Heart right ventricle (tissue), 16 donors: ENCODE data around the gene SRPX. TPM values are rescaled to one million over a fixed set of nuclear protein-coding genes. Genes with fewer than 3 reads are reported as not detected.

ENCODE experiments used
- ATAC-seq, 8 donors: fragments of 200-7000 bp; cut with Tn5 transposase; one replicate each; pipeline ENCODE4 v1.9.1; 2020; ENCODE audit warnings: mild to moderate bottlenecking in 8 of 8, moderate library complexity in 8 of 8, moderate number of reproducible peaks in 1 of 8
- DNase-seq, 2 donors: peaks; one replicate each; pipeline ENCODE4 v3.0.0-alpha.2; 2020
- H3K27ac ChIP-seq, 10 donors: fragments of 200-600 bp; sonication (generic) in 2 of 10; one replicate each; pipeline versions ENCODE4 v1.5.0 to v1.8.0; 2020 to 2022; ENCODE audit warnings: mild to moderate bottlenecking in 3 of 10
- H3K27me3 ChIP-seq, 7 donors: fragments of 200-600 bp; one replicate each; pipeline ENCODE4 v1.8.0; 2021 to 2022; ENCODE audit warnings: mild to moderate bottlenecking in 2 of 7
- H3K36me3 ChIP-seq, 9 donors: fragments of 200-600 bp; sonication (generic) in 1 of 9; one replicate each; pipeline versions ENCODE4 v1.5.0 to v1.8.0; 2020 to 2022; ENCODE audit warnings: mild to moderate bottlenecking in 2 of 9
- H3K4me1 ChIP-seq, 9 donors: fragments of 200-600 bp; sonication (generic) in 1 of 9; one replicate each; pipeline versions ENCODE4 v1.5.0 to v1.8.0; 2020 to 2022; ENCODE audit warnings: mild to moderate bottlenecking in 4 of 9
- H3K4me3 ChIP-seq, 10 donors: fragments of 200-600 bp; sonication (generic) in 2 of 10; one replicate each; pipeline versions ENCODE4 v1.5.0 to v1.8.0; 2020 to 2022; ENCODE audit warnings: mild to moderate bottlenecking in 7 of 10, moderate library complexity in 2 of 10
- H3K9me3 ChIP-seq, 11 donors: fragments of 200-600 bp in 10 of 11; sonication (generic) in 2 of 11; one replicate each; pipeline versions ENCODE4 v1.5.0 to v1.8.0; 2013 to 2022; ENCODE audit warnings: mild to moderate bottlenecking in 2 of 11, control low read depth in 1 of 11, moderate library complexity in 1 of 11
- CTCF ChIP-seq, 9 donors: fragments of 200-600 bp; sonication (generic) in 2 of 9; IDR thresholded peaks; one replicate each; pipeline versions ENCODE4 v1.5.0 to v1.8.0; 2021 to 2022; ENCODE audit warnings: antibody characterized with exemption in 9 of 9, mild to moderate bottlenecking in 5 of 9, moderate library complexity in 1 of 9
- WGBS, 2 donors: extraction: QIAGEN DNeasy Blood & Tissue Kit; methylation state at CpG; one replicate each; pipeline ENCODE4 v1.1.7; 2013; ENCODE audit warnings: inconsistent platforms in 1 of 2; 5-methylcytosine and 5-hydroxymethylcytosine counted together
- intact Hi-C, 10 donors: fragments of 100-400 bp; cut with DNase I; formaldehyde crosslinking; loops; one replicate each; pipeline versions ENCODE4 v1.11.1 to v1.14.2; 2022
- polyA plus RNA-seq, 2 donors: library from polyadenylated mRNA; stranded (reverse); fragments of 200-250 nt; gene quantifications; one replicate each; pipeline ENCODE4 v1.2.3, GENCODE V29; 2013
- total RNA-seq, 10 donors: library from RNA; stranded (reverse); fragmentation: NEBNext Ultra II Directional in 3 of 10; extraction: Animal tissue kit (Norgen Biotek cat#: 25700) in 3 of 10; gene quantifications; one replicate each; pipeline versions ENCODE4 v1.2.1 to v1.2.4, GENCODE V29; 2021 to 2023
- donor health status: Arrhythmogenic right ventricular cardiomyopathy.
- donor health status: ischemic (EF 13 %, LVEDD 7.1; RV severe dilation, severe dysfunction).
- donor health status: healthy with polysubstance abuse.
- donor health status: DM: no; HTN: yes; CAD: no.
- donor health status: DM: no; HTN: no; CAD: no.
- donor health status: ischemic (EF 25% LVEDD 6.9; RV normal size, moderate dysfunction).
- donor health status: ischemic (EF 25% LVEDD 5.7; RV mildly dilated, moderate dysfunction).
- donor health status: healthy.
- donor health status: DM: yes; HTN: yes; CAD: no.
- donor health status: Ischemic cardiomyopathy.
- donor health status: ischemic (EF 35%, LVEDD 5.7; RV mildly dilated, moderate dysfunction).
- donor health status: nonischemic (EF 11% LVEDD 7.7; RV severe dilation, severe dysfunction).
- donor health status: DM: yes; HTN: yes; CAD: no.
- donor health status: PGD.
- donor health status: ischemic (EF 29% LVEDD 5.4; RV normal size, mild dysfunction).
- donor health status: nonischemic (EF 23%, LVEDD 6.1; RV moderate dilation, normal function).

The SRPX gene
- total and polyA plus RNA-seq, 12 donors = 34.8 to 204 (median 49.8) TPM

GRCh38 chrX:38206542-38206941 lies 14.1 kb downstream of the SRPX start:
- peaks cover 0 to 16% (median 3%) of the 10 kb centered on the region in 9 donors for H3K4me1 ChIP-seq
- no peak for ATAC-seq
- WGBS, 2 donors = 90 to 94% methylated on average over 3 of the region's 3 CpGs

DNA sequence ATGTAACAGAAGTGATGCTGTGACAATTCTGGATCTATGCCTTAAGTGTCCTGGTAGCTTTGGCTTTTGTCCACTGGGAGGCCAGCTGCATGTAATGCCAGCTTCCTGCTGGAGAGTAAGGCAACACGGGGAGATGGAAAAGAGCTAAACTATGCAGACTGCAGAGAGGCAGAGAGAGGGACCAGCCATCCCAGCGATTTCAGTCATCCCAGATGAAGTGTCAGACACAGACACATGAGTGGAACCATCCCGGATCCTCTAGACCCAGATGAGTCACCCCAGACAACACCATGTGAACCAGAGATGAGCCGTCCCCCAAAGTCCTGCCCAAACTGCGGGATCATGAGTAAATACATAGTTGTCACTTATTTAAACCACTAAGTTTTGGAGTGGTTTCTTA lies 14.6 kb downstream of the SRPX start:
- intact Hi-C loops = loop anchor here in 1 of 10 donors (10.0 kb wide), 1 partner anchor 69 kb away; no protein-coding TSS in a partner anchor
- 59 to 64% methylated on average over 5 of the region's 5 CpGs for WGBS, 2 donors
- peak in 2 of 8 donors; percentile 33 to 58 for ATAC-seq
- no peak overlapping the region for H3K27ac ChIP-seq
- H3K9me3 ChIP-seq = peaks cover 0 to 11% (median 0%) of the 10 kb centered on the region in 11 donors
- H3K4me3 ChIP-seq = no peak overlapping the region
- no peak for TF ChIP-seq CTCF (IDR thresholded peaks at IDR 0.05)
- H3K27me3 ChIP-seq = peaks cover 0 to 7% (median 0%) of the 10 kb centered on the region in 7 donors
- no peak for DNase-seq
- H3K4me1 ChIP-seq = peaks cover 0 to 16% (median 3%) of the 10 kb centered on the region in 9 donors
- H3K36me3 ChIP-seq = no peaks in the 10 kb centered on the region

More at GRCh38 chrX:38206542-38206941, 14.1 kb downstream of the SRPX start:
- Histone ChIP-seq H3K27ac (no peak overlapping the region), H3K36me3 (no peaks in the 10 kb centered on the region), H3K27me3 (peaks cover 0 to 7% (median 0%) of the 10 kb centered on the region in 7 donors), H3K4me3 (no peak overlapping the region), H3K9me3 (peaks cover 0 to 11% (median 0%) of the 10 kb centered on the region in 11 donors)
- intact Hi-C loops = loop anchor here in 1 of 10 donors (10.0 kb wide), 1 partner anchor 68 kb away; no protein-coding TSS in a partner anchor
- DNase-seq = no peak
- TF ChIP-seq CTCF (IDR thresholded peaks at IDR 0.05) = no peak

DNA sequence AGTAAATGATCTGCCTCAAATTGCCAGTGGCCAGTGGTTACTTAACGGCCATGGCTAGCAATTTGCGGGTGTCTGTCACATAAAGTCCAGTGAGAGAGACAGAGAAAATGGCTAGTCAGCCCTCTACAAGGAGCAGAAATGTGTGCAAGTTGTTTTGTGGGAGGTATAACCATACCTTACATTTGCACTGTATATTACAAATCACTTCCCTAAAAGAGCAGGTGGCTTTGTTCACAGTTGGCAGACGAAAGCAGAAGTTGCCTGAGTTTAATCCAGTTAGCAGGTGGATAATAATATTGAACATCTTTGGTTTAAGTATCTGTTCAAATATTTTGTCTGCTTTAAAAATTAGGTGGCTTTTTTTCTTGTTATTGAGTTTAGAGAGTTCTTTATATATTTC lies 15.6 kb downstream of the SRPX start:
- ATAC-seq (no peak), DNase-seq (no peak)
- no peak overlapping the region for H3K4me3 ChIP-seq
- peaks cover 0 to 11% (median 0%) of the 10 kb centered on the region in 7 donors for H3K27me3 ChIP-seq
- TF ChIP-seq CTCF (IDR thresholded peaks at IDR 0.05) = no peak
- WGBS, 2 donors = 84 to 90% methylated on average over 3 of the region's 3 CpGs
- intact Hi-C loops = loop anchor here in 1 of 10 donors (10.0 kb wide), 1 partner anchor 70 kb away; no protein-coding TSS in a partner anchor
- peaks cover 0 to 11% (median 0%) of the 10 kb centered on the region in 9 donors for H3K4me1 ChIP-seq
- H3K36me3 ChIP-seq = no peaks in the 10 kb centered on the region
- H3K27ac ChIP-seq = no peak overlapping the region
- H3K9me3 ChIP-seq = peaks cover 0 to 11% (median 0%) of the 10 kb centered on the region in 11 donors

DNA sequence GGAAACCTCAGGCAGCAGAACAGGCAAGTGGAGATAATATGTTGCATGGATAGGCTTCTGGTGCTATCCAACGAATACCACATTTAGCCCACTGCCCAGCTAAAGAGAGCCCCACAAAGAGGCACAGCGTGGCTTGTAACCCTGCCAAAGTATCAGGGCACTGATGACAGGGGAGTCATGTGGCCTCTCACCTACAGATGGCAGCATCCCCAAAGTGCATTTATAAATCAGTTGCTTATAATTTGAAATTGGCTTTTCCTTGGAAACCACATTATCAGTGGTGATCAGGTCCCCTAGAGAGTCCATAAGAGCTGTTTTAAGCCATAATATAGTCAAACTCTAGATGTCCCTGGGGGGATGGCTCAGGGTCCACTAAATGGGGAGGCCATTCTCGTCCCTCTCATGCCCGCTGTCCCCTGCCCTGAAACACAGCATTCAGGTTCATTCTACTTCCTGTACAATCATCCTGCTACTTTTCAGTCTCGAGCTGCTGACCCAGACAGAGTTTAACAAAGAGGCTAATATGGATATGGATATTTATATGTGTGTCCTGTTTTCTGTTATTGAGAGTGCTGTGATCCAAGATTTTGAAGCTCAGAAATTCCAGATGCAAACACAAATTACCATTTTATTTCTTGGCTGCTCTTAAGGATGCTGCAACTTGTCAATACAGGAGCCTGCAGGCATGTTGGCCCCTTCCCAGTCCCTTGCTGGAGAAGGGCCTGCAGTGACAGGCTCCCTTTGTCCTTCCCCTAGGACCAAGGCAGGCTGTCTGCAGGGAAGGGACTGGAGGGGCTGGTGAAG lies 28.5 kb downstream of the SRPX start:
- WGBS, 2 donors = 35 to 36% methylated on average over 5 of the region's 5 CpGs
- peak in 8 of 9 donors; percentile 18 to 51 (median 44) for TF ChIP-seq CTCF (IDR thresholded peaks at IDR 0.05)
- Histone ChIP-seq H3K27me3 (peaks cover 0 to 46% (median 0%) of the 10 kb centered on the region in 7 donors), H3K9me3 (no peaks in the 10 kb centered on the region), H3K27ac (no peak overlapping the region), H3K36me3 (no peaks in the 10 kb centered on the region), H3K4me3 (no peak overlapping the region), H3K4me1 (peaks cover 0 to 5% (median 0%) of the 10 kb centered on the region in 9 donors)
- peak in 2 of 8 donors; percentile 31 to 72 for ATAC-seq
- DNase-seq = no peak
- intact Hi-C loops = loop anchor here in 6 of 10 donors (2.0 to 10.0 kb wide), 4 partner anchors 83 to 135 kb away; partner anchors contain the start of gene RPGR (in 1 of the 6)
